C4-2B (cell line): ENCODE measurements around the gene ZNF618.

ENCODE experiments used
- ZFX ChIP-seq: fragments of 450-650 bp; IDR thresholded peaks from 2 replicates; pipeline ENCODE4 v1.6.1; 2017
- TF ChIP-seq, protein P1 (sequence below): fragments of 450-650 bp; conservative IDR thresholded peaks from 2 replicates; pipeline ENCODE4 v1.5.1; 2017; ENCODE audit warnings: mild to moderate bottlenecking

DNA sequence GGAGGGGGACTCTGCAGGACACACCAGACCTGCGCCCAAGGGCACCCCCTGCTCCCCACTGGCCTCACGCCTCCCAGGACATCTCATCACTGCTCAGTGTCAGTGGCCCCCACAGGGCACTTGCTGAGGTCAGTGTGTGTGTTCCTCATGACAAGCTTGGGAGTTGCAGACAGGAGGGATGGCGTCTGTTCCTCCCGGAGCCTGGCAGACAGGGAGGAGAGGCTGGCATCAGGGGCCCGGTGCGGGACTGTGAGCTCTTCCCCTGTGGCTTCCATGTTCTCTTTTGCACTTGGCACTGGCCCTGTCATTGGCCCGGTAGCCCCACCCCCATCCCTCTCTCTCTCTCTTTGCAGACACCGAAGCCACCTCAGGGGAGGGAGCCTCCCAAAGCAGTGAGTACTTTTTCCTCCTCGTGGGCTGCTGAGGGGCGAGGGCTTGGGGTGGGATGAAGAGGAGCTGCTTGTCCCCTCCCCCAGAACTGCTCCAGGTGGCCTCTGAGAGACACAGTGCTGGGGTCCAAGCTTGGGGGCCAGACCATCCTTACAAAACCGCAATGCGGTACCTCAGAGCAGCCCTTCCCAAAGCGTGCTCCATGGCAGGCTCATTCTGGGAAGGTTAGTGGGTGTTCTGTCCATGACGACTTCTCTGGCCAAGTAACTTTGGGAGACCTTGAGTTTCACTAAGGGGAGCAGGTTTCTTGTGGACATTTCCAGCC lies 126.3 kb downstream of the ZNF618 start:
- TF ChIP-seq, protein P1, sequence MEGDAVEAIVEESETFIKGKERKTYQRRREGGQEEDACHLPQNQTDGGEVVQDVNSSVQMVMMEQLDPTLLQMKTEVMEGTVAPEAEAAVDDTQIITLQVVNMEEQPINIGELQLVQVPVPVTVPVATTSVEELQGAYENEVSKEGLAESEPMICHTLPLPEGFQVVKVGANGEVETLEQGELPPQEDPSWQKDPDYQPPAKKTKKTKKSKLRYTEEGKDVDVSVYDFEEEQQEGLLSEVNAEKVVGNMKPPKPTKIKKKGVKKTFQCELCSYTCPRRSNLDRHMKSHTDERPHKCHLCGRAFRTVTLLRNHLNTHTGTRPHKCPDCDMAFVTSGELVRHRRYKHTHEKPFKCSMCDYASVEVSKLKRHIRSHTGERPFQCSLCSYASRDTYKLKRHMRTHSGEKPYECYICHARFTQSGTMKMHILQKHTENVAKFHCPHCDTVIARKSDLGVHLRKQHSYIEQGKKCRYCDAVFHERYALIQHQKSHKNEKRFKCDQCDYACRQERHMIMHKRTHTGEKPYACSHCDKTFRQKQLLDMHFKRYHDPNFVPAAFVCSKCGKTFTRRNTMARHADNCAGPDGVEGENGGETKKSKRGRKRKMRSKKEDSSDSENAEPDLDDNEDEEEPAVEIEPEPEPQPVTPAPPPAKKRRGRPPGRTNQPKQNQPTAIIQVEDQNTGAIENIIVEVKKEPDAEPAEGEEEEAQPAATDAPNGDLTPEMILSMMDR = no peak
- no peak for TF ChIP-seq ZFX
